ENCODE data around the gene NBEAL1.
"Not testable (repeated sequence)": the region's sequence is repeated elsewhere in the genome, so short reads cannot be mapped to it uniquely, and the experiment has no call there.

The NBEAL1 gene

DNA sequence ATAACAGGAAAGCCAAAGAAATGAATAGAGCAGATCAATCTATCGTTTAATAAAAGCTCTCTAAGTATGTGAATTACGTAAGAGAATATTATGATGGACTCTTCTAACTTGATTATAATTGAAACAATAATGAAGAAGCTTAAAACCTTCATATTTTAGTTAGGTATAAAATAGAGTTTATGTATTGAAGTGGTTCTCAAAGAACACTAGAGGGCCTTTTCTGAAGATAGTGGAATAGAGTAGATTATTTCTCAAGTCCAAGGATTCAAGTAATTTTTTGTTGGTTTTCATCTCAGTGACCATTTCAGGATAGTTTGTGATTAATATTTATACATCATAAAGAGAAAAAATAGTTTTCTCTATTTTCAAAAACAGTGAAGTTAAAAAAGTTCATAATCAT is 97.7 kb downstream of the NBEAL1 start:
- DNase-seq (ENCODE audit: low read depth): no peak

DNA sequence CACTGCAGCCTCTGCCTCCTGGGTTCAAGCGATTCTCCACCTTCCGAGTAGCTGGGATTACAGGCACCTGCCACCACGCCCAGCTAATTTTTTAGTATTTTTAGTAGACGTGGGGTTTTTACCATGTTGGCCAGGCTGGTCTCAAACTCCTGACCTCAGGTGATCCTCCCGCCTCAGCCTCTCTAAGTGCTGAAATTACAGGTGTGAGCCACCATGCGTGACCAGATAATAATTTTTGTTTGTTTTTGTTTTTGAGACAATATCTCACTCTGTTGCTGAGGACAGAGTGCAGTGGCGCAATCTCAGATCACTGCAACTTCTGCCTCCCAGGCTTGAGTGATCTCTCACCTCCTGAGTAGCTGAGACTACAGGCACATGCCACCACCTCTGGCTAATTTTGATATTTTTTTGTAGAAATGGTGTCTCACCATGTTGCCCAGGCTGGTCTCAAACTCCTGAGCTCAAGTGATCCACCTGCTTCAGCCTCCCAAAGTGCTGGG is 100.6 kb downstream of the NBEAL1 start:
- not testable (repeated sequence) for DNase-seq (ENCODE audit: low read depth)

DNA sequence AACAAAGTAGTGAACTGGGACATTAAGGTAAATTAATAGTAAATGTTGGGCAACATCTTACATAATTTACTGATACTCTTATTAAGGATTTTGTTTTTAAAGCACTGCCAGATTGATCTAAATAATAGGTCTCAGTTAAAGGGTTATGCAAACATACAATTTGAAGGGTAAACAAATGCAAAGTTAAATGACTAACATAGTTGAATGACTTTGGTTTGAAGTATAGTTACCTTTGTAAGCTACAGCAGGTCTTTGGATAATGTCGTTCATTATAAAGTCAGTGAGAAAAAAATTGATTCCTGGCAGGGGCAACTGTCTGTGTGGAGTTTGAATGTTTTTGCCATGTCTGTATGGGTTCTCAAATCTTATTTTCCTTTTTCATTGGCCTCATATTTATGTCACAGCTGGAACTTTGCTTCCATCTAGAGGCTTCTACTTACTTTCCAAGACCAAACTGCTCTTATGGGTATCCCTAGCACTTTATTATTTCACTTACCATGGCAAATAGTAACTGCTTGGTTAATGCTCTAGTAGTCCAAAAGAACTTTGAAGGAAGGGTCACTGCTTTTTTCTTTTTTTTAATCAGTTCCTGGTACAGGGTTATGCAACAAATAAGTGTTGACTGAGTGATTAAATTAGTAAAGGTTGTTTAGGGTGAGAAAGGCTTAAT is 107.8 kb downstream of the NBEAL1 start:
- no peak for DNase-seq (ENCODE audit: low read depth)

GRCh38 chr2:203126996-203127395 is 112.3 kb downstream of the NBEAL1 start:
- DNase-seq (ENCODE audit: low read depth): no peak

DNA sequence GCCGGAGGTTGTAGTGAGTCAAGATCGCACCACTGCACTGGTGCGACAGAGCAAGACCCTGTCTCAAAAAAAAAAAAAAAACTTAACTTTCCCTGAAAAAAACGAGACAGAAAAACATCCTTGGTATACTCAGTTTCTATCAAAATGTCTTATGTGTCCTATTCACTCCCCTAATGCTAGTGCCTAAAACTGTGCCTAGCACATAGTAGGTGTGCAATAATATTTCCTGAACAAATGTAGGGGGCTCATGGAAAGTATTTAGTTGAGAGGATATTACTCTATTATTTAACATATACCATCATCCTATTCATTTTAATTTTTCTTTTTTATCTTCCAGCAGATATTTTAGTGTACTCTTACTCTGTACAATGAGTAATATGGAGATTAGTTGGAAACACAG is 120.4 kb downstream of the NBEAL1 start:
- DNase-seq (ENCODE audit: low read depth): no peak

DNA sequence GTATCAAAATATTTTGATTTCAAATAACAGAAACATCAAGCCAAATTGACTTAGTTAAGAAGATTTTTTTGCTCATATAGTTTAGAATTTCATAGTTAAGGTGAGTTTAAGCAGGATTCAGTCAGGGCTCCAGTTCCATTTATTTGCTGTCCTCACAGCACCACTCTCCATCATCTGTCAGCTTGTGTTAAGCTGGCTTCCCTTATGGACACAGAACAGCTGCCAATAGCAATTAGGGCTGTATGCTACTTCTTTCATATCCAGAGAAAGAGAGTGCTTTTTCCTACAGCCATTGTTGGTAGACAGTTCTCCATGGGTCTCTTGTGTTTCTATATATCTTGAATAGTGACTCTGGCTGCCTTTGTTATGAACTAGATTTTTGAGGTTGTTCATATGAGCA is 128.7 kb downstream of the NBEAL1 start:
- no peak for DNase-seq (ENCODE audit: low read depth)

DNA sequence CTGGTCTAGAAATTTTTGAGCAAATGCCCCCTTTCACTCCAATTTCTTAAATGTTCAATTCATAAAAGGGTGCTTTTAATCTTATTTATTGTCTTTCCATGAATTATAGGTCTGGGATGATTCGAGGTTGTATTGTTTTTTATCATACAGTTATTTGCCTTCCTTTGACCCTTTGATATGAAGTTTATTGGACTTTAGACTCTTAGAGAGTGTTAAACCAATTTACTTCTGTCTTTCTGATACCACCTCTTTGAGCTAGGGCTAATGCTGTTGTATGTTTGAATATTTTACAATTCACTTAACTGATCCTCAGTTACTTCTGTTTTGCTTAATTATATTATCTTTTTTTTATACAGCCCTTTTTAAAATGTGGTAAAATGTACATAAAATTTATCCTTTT is 134.5 kb downstream of the NBEAL1 start:
- DNase-seq (ENCODE audit: low read depth): no peak

- DNase-seq (ENCODE audit: low read depth): no peak
Measured at GRCh38 chr2:203155406-203155805, 140.7 kb downstream of the NBEAL1 start.

GRCh38 chr2:203162722-203163121 is 148.0 kb downstream of the NBEAL1 start:
- not testable (repeated sequence) for DNase-seq (ENCODE audit: low read depth)

GRCh38 chr2:203164311-203164935 is 149.7 kb downstream of the NBEAL1 start:
- no peak for DNase-seq (ENCODE audit: low read depth)

DNA sequence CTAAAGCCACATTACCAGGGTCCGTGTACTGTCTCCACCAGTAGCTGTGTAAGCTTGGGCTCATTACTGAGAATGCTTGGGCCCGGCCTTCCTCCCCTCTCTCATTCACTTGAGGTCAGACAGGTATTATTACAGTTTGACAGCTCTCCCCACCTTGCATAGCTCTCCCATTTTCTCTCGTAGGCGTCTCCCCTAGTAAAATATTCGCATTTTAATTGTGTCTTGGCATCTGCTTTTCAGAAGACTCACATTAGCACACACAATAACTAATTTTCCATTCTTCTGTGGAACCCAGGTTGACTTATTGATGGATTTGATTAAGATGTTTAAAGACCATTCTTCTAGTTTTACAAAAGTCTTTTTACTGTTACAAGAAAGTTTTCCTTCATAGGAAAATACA is 153.1 kb downstream of the NBEAL1 start:
- DNase-seq (ENCODE audit: low read depth): no peak

DNA sequence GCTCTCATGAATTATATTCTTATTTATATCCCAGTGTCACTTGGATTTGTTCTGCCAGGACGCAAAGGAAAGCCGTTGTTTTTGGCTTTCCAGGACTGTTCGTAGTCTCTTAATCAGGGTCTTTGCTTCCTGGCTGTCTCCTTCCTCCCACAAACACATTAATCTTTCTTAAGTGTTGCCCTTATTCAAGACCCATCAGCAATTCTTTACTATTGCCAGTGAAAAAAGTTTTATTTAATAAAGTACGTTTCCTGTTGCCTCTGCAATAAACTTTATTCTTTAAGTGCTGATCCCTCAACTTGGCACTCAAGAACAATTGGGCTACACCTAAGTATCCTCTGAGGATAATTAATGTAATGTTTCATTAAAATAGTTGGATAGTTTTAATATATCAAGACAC is 155.8 kb downstream of the NBEAL1 start:
- DNase-seq (ENCODE audit: low read depth): no peak

DNA sequence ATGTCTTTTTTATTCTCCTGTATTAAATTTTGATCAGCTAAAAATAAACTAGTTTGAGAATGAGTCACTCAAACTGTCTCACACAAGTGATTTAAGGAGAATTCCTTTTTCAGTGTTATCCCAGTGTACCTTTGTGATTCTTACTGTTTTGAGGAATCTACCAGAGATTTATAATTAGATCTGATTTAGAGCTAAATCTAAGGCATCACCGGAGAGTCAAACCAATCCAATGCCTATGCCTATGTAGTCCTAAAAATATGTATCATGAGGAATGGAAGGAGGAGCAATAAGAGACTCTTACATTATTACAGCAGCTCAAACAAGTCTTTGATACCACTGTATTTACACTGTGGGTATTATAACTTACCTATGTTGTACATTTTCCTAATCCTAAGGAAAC is 160.7 kb downstream of the NBEAL1 start:
- DNase-seq (ENCODE audit: low read depth): no peak

DNA sequence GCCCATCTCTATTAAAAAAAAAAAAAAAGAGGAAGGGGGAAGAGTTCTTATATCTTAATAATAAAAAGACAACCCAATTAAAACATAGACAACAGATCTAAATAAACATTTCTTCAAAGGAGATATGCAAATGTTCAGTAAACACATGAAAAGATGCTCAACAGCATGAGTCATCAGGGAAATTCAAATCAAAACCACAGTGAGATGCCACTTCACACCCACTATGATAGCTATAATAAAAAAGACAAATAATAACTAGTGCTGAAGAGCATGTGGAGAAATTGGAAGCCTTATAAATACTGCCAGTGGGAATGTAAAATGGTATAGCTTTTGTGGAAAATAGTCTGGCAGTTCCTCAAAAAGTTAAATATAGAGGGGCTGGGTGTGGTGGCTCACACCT is 162.7 kb downstream of the NBEAL1 start:
- DNase-seq (ENCODE audit: low read depth): no peak

GRCh38 chr2:203185864-203186263 is 171.2 kb downstream of the NBEAL1 start:
- DNase-seq (ENCODE audit: low read depth): no peak

DNA sequence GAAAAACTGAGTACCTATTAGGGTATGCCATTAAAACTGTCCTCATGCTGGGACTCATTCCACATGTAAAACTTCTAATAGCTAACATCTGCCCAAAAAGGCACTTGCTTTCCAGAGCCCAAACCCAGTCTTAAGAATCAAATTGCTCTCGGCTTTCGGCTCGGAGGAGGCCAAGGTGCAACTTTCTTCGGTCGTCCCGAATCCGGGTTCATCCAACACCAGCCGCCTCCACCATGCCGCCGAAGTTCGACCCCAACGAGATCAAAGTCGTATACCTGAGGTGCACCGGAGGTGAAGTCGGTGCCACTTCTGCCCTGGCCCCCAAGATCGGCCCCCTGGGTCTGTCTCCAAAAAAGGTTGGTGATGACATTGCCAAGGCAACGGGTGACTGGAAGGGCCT is 175.9 kb downstream of the NBEAL1 start:
- not testable (repeated sequence) for DNase-seq (ENCODE audit: low read depth)

- DNase-seq (ENCODE audit: low read depth): not testable (repeated sequence)
Measured at GRCh38 chr2:203191026-203191425, 176.4 kb downstream of the NBEAL1 start.

DNA sequence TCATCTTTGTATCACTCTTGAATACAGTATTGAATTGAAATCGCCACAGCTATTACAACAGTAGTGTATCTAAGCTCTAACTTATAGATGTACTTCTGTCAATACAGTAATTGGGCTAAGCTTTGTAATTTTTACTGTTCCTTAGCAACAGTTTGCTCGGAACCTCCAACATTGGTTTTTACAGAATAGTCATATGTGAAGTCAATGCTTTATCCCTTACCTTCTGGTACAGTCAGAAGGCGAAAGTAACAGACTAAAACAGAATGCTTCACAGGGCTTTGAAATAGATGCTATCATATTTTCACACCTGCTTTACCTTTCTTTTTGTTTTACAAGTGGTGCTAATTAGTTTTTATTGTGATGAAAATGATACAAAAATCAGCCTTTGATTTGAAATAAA is 177.3 kb downstream of the NBEAL1 start:
- no peak for DNase-seq (ENCODE audit: low read depth)

DNA sequence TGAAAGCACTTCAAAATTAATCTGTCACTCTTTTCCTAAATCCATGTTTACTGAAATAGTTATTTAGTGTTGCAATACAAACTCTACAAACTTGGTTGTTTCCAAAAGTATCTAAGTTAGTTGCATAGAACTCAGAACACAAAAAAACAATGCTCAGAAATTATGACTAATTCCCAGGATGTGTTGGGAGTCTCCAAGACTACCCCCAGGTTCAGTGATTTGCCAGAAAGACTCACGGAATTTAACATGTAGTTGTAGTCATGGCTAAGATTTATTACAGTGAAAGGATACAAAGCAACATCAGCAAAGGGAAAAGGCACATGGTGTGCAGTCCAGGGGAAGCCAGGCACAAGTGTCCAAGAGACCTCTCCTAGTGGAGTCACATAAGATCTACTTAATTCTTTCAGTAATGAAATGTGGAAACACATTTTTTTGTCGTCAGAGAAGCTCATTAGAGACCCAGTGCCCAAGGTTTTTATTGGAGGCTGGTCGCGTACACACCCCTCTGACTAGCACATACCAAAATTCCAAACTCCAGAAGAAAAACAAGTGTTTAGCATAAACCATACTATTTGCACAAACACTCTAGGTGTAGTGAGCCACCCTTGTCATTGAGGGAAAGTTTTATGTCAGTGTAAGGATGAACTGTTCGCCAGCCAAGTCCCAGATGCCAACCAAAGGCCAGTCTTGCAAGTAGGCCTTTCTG is 180.8 kb downstream of the NBEAL1 start:
- no peak for DNase-seq (ENCODE audit: low read depth)

DNA sequence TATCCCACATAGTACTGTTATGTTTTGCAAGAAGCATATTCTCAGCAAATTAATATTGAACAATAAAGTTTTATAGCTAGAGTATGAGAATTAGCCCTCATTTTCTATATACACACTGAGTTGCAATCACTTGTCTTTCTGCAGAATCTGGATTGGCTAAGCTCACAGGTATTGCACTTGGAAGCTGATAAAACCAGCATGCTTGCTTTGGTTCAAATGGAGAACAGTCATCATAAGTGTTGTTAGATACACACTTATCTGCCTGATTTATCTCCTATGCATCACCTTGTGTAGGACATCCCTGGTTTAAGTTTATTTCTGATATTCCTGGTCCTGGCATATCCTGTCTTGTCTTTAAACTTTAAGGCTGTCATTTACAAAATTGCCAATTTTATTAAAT is 186.2 kb downstream of the NBEAL1 start:
- no peak for DNase-seq (ENCODE audit: low read depth)

DNA sequence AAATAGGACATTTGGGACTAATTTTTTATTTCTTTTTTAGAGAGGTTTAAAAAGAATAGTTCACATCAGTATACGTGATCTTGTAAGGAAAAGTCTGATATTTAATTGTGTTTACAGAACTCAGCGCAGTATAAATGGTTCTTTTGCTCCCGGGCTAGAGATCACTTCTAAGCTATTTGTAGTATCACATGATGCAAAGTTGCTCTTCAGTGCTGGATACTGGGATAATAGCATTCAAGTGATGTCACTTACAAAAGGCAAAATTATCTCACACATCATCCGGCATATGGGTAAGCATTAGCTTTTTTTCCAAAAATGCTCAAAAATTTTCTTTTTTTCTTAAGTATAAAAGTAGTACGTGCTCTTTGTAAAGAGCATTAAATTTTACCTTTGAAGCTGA is 186.8 kb downstream of the NBEAL1 start:
- DNase-seq (ENCODE audit: low read depth): no peak

DNA sequence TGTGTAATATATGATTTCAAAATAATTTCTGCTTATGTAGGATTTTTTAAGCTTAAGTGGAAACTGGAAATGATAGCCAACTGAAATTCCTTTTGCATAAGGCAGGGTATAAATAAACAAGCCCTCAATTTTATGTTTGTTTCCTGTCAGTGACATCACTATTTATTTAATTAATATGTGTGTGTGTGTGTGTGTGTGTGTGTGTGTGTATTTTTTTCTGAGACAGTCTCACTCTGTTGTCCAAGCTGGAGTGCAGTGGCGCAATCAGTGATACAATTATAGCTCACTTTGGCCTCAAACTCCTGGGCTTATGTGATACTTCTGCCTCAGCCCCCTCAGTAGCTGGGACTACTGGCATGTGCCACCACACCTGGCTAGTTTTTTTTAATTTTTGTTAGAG is 194.9 kb downstream of the NBEAL1 start:
- no peak for DNase-seq (ENCODE audit: low read depth)

DNA sequence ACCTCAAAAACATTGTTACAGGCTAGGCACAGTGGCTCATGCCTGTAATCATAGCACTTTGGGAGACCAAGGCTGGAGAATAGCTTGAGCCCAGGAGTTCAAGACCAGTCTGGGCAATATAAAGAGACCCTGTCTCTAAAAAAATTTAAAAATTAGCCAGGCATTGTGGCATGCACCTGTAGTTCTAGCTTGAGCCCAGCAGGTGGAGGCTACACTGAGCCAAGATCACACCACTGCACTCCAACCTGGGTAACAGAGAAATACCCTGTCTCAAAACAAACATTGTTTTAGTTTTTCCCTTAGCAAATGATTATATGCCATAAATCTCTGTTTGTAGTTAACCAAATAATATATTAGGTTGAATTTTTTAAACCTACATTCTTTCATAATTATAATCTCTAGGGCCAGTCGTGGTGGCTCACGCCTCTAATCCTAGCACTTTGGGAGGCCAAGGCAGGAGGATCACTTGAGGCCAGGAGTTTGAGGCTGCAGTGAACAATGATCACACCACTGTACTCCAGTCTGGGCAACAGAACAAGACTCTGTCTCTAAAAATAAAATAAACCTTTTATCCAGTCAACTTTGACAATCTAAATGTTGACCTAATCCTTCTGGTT is 210.9 kb downstream of the NBEAL1 start:
- DNase-seq (ENCODE audit: low read depth): peak; percentile 13
